GM21786 (cell line): ENCODE results near the gene UIMC1.

Experiments used
- ATAC-seq: cut with Tn5 transposase; IDR thresholded peaks from one replicate; pipeline ENCODE4 v1.9.1; 2021; ENCODE audit not compliant: unreplicated experiment

The UIMC1 gene

DNA sequence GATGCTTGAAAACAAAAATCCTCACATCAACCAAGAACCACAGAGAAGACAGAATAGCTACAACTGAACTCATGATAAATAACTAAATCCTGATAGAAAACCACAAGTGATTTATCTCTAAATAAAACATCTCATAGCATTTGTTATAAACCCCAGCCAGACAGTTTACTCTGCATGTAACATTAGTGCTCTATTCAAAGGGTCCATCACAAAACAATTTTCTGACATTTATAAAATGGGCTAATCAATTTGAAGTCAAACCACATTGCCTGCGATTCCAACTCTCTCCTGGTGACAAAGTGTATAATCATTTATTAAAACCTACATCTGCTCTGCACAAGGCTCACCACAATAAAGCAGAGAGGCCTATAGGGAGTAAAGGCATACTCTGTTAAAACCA, 49.8 kb downstream of the UIMC1 start:
- no peak for ATAC-seq

DNA sequence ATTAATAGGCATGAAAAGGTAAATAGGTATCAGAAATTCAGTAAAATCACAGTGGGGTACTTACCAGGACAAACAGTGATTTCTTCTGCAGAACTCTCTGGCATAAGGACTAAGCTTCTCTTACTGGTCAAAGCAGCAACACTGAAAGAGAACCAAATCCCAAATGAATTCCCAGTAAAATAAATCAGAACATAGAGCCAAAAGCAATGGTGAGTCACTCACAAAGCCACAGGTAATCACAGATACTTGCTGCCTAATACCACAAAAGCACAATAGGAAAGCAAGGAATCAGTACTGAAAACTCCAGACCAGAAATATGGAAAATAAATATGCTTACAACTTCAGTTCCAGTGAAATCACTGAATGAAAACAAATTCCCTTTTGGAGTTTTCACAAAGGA, 50.7 kb downstream of the UIMC1 start:
- no peak for ATAC-seq

DNA sequence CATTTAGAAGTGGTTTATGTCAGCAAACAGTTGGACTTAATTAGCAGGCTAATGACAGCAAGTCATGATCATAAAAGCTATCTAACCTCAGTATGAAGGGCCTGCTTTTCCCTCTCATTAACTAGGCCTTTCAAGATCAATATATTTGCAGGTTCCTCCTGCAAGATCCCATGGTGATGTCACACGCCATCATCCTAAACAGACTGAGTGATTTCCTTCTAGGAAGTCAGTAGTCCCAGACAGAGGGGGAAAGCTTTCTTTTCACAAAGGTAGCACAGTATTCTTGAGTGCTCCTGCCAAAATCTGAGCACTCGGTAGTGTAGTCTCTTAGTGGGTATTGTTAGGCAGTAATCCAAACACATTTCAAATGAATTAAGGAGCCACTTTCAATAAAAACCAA, 52.5 kb downstream of the UIMC1 start:
- ATAC-seq = no peak

DNA sequence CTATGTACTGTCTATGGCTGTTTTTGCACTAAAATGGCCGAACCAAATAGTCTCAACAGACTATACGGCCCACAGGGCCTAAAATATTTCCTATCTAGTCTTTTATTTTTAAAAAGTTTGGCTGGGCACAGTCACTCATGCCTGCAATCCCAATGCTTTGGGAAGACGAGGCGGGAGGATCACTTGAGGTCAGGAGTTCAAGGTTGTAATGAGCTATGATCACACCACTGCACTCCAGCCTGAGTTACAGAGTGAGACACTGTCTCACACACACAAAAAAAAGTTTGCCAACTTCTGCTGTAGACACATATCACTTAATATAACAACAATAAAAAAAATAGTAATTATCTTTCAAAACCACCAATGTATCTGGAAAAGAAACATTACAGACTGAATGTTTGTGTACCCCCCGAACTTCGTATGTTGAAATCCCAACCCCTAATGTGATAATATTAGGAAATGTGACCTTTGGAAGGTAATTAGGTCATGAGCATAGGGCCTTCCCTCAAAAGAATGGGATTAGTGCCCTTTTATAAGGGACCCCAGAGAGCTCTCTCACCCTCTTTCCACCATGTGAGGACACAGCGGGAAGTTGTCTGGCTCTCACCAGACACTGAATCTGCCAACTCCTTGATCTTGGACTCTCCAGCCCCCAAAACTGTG, 53.9 kb downstream of the UIMC1 start:
- ATAC-seq = no peak

DNA sequence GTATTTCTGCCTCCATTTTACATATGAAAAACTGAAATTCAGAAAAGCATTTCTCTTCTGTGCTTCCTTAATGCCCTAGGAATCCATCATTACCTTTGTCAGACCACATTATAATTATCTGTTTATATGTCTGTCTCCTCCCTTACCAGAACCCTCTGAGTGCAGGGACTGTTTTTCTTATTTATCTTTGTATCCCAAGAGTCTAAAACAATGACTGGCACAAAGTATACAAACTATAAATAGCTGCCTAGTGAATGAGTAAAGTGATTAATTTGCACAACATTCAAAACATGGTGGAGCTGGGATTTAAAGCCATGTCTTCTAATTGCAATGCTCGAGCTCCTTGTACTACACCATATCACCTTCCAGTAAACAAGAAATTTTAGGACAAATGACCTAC, 58.1 kb downstream of the UIMC1 start:
- no peak for ATAC-seq

DNA sequence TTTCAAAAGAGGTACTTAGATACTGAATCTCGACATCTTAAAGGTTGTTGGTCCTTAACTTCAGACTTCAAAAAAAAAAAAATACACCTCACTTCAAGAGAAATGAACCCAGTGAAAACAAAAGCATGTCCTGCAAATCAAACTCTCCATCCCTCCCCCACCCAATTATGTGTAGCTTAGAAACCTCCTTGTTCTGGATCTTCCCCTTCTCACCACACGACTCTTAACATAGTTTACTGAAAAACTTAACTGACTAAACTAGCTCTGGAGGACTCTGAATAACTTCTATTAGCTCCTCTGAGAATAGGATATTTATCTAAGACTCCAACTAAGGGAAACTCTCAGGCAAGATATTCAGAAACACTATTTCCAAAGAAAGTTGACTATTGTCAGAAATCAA, 58.7 kb downstream of the UIMC1 start:
- no peak for ATAC-seq

DNA sequence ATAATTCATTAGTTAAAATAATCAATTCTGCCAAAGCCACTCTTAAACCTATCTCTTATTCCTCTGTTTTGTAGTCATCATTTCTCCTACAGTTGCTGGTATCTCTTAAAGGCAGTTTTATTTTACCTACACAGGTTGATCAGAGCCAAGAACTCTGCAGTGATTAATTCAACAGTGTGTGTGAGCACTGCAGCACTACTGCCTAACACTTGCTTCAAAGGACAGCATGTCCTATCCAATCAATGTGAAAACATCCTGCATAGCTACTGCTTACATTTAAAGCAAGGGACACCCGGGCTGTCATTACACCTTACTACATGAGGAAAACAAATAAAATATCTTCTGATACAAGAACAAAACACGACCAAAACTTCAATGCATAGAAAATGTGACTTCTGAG, 62.3 kb downstream of the UIMC1 start:
- ATAC-seq = no peak

DNA sequence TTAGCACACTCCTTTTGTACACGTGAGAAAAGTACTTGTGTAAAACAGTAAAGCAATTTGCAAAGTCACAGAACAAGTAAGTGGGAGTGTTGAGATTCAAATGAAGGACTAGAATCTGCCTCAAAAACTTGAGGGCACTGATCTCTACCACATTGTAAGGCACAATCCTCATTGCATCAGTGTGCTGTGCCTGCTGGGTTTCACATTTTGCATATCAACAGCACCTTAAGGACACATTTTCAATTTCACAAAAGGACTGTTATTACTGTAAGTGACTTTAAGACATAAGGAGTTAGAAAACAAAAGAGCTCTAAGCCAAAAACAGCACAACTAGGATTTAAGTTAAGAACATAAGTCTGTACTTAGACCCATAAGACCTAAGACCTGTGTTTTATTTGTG, 62.8 kb downstream of the UIMC1 start:
- ATAC-seq = no peak

DNA sequence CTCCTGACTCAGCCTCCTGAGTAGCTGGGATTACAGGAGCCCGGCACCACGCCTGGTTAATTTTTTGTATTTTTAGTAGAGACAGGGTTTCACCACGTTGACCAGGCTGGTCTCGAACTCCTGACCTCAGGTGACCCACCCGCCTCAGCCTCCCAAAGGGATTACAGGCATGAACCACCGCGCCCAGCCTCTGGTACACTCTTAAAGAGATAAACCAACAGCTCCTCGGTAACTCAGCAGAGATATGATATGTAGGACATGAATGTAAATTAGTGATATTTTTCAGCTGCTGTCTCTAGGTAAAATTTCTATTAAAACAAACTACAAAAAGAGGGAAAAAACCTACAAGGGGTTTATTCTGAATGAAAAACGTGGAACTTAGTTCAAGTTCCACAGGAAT, 64.6 kb downstream of the UIMC1 start:
- ATAC-seq = no peak

DNA sequence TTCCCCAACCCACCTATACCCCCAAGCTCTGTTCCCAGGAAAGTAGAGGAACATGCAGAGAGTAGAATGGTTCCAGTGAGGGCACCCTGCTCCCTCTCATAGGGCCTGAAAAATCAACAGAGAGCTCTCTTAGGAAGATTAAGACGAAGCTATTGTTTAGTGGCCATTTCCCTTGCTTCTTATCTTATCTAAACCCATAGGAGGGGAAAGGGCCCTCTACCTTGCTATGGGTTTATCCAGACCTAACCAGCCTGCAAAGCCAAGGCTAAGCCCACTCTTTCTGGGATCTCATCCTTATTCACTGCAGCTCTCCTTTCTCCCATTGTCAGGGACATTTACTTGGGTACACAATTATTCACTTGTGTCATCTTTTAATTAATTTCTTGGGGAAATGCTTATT, 68.1 kb downstream of the UIMC1 start:
- no peak for ATAC-seq

DNA sequence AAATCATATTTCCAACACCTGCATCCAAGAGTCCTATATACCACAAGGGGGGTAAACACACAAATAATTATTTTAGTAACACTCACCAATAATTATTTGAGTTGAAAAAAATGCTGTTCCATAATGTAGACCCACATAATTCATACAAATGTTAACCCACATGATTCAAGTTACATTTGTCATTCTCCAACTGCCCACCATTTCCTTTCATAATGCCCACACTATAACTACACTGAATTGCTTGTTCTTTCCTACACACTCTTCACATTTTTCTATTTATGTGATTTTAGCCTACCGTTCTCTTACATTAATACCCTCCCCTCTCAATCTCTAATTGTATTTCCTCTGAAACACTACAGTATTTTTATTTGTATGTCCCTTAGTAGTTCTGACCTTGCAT, 71.6 kb downstream of the UIMC1 start:
- ATAC-seq = no peak

DNA sequence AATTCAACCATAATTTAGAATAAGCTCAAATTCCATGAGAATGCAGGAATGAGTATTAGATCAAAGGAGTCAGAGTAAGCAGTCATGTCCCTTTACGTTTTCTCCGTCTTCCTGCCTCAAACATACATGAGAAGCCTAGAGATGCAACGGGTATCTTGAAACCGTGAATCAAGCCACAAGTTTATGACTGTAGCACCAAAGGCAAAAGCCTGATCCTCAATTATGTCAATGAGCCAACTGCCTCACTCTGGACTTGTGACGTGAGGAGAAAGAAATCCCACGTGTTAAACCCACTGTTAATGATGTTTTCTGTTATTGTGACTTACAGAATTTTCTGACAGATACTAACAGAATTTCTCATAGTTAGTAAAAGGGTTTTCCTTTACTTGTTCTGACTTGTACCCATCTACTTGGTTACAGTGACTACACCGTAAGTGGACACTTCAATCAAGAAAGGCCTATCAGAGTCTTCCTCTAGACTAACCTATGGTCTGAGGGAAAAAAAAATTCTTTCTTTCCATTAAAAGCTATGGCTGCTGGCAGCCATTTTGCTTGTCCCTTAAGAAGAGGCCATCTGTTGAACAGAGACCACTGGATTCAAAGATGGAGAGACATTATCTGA, 72.2 kb downstream of the UIMC1 start:
- no peak for ATAC-seq

DNA sequence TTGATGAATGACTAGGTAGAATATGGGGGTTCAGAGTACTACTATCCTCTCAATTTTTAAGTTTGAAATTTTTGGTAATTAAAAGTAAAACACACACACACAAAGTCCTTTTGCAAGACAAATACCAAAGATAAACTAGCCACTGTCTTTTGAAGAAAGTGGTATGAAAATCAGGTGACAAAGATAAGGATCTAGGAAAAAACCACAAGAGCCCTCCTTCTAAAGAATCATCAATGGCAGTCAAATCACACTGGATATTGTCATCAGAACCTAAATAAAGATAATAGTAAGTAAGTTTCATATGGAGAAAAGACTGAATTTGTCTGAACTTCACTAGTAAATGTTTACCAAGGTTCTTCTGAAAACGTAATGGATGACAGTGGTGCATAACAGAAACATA, 76.9 kb downstream of the UIMC1 start:
- ATAC-seq = no peak

DNA sequence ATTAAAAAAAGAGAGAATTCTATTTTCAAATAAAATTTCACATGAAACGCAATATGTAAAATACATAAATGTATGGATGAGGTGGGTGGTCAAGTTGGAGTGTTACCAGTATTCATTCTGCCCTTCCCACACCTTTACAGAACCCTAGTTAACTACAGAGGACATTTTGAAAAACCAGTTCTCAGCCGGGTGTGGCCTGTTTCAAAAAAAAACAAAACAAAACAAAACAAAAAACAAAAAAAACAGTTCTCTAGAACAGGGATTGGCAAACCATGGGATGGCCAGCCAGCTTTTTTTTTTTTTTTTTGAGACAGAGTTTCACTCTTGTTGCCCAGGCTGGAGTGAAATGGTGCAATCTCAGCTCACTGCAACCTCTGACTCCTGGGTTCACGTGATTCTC, 79.0 kb downstream of the UIMC1 start:
- ATAC-seq = no peak

DNA sequence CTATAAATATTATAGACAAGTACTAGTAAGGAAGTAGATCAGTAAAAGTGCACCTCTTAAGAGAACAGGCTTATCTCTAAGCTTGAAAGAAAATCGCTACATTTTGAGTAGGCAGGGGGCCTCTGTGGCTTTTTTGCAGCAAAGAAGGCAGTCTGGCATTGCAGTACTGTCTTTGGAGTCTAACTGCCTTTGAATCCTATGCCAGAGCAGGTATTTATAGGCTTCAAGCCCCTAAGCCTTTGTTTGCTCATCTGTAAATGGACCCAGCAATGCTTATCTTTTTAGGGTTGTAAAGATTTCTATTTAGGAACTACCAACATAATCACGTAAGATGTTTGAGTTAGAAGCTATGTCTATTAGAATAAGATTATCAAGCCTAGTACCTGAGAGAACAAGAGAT, 83.8 kb downstream of the UIMC1 start:
- ATAC-seq = no peak

DNA sequence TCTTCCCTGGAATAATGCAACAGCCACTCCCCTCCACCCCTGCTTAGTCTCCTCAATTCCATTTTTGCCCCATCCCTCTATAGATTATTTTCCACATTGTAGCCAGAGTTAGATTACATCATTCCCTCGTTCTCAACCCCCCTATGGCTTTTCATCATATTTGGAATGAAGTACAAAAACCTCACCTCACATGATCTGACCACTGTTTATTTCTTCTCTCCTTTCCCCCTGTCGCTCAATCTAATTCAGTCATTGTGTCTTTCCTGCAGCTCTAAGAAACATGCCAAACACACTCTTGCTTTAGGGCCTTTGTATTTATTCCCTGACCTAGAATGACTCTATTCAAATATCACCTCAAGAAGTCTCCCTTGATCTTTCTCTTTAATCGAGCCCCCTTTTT, 84.9 kb downstream of the UIMC1 start:
- no peak for ATAC-seq

DNA sequence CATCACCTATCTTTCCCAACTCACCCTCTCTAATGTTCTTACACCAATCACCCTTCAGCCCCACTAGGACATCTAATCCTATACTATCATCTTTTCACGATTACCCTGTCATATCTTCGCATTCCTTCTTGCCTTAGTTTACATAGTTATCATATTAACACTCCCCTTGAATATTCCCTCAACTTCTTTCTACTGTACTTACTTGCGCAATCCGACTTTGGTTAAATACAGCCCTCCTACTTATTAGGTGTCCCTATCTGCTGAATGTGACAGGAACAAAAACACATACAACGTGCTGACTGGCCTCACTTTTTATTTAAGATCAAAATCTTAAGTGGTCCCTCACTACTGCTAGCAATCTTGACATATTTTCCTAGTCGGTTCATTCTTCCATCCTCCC, 88.0 kb downstream of the UIMC1 start:
- ATAC-seq = no peak

DNA sequence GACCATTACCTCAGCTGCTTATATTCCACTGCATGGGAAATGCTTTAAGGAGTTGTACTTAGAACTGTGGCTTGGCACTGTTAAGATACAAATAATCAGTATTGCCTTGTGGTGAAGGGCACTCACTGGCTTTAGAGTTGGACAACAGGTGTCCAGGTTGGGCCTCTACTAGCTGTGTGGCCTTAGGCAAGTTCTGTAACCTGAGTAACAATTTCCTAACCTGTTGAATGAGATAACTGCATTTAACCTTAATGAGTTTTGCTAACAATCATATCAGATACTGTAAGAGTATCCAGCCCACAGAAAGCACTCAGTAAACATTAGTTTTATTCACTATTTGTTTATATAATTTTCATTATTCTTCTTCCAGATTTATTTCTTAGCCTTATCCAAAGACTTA, 90.2 kb downstream of the UIMC1 start:
- no peak for ATAC-seq

DNA sequence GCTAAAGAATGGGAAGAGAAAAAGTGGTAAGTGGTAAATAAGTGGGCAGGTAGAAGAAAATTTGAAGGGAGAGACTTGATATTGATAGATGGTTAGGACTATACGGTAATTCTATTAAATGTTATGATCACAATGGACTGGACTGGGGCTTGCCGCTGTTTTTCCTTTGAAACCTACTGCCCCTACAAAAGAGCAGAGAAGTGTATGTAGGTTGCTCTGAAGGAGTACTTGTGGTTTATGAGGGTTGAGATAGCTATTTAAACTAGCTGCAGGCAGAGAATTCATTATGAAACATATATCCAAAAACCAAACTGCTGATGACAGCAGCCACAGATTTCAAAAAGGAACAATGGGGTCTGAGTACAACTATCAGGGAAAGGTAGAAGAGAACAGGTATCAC, 90.7 kb downstream of the UIMC1 start:
- no peak for ATAC-seq

DNA sequence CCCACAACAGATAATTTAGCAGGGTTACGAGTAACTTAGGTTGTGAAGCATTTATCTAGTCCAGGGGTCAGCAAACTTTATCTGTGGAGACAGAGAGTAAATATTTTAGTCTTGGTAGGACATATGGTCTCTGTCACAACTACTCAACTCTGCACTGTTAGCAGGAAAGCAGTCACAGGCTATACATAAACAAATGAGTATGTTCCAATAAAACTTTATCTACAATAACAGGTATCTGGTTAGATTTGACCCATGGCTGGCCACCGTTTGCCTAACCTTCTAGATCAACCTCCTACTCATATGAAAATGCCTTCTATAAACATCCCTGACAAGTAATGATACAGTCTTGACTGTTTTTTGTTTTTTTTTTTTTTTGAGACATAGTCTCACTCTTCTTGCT, 94.5 kb downstream of the UIMC1 start:
- ATAC-seq = no peak

DNA sequence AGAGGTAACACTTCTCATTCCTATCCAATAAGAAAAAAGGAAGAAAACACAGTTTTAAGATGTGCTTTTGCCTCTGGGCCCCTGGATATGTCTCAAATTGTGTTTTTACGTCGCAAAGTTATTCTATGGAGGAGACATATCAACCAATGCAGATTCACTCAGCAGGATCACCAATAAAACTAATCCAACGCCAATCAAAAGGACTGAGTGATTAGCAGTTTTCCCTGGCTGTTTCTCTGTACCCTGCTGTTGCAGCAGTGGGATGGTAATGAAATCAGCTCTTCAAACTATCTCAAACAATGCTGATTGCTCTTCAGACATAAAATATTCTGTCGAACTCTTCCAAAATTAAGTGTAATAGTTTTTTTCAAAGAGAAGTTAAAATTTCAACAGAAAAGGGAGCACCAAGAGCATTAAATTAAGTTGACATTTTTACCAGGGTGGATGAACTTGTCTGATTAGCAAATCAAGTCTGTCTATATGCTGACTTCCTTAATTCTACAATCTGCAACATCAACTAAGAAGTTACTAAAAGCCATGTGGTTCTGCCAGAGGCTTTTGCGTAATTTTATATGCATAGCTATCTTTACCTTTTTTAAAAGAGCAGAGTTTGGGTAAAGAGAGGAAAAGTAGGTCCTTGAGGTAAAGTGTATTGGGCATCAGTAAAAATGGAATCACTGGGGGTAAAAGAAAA, 97.8 kb downstream of the UIMC1 start:
- ATAC-seq = no peak

DNA sequence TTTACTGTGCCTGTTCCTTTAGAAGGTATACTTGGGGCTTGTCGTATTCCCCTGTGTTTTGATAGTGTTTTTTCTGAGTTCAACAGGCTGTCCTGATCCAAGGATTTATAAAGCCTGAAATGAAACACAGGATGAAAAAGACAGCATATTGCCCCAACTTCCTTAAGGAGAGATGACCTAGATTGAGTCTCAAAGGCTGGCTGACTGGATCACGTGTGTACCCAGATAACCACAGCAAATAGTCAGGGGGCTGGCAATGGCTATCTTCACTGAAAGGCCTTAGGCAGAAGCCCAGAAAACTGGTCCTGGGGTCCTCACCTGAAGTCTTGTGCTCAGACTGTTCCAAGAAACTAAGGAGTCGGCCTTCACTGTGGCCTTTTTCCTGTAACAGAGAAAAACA, 99.8 kb downstream of the UIMC1 start:
- no peak for ATAC-seq

DNA sequence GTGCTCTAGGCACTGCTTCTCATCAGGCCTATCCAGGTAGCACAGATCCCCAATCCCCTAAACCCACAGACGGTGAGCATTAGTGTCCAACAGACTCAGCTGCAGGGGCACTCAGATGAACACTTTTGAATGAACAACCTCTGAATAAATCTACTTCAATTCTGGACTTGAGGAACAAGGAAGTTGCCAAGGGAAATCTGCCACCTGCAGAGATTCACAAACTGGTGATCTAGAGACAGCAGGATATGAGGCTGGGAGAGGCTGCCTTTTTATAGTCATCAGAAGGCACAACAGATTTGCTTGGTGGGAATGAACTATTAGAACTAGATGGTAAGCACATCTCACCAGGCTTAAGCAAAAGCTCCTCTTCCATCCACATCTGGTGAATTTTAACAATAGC, 100.5 kb downstream of the UIMC1 start:
- ATAC-seq = no peak
